Measurements from ENCODE around the gene LINC01488. TPM values are rescaled to one million over a fixed set of nuclear protein-coding genes. Genes with fewer than 3 reads are reported as not detected.

LINC01488 gene
- total RNA-seq, 1 donor from 2014 or later: not detected

GRCh38 chr11:69491071-69492031 lies 9.9 kb downstream of the LINC01488 start:
- no peak overlapping the region for H3K4me3 Mint-ChIP-seq (ENCODE audit: unreplicated experiment)
- Histone ChIP-seq H3K79me2 (ENCODE audit: insufficient read depth, low read length) (no peaks in the 10 kb centered on the region), H3K27me3 (ENCODE audit: insufficient read depth, low read length) (no peaks in the 10 kb centered on the region), H3K9me3 (ENCODE audit: insufficient read depth, low read depth, low read length) (no peaks in the 10 kb centered on the region), H3K4me3 (ENCODE audit: insufficient read depth, low read depth, low read length) (no peak overlapping the region), H3K4me2 (ENCODE audit: low read length) (no peak overlapping the region), H3K27ac (ENCODE audit: low read depth, low read length) (no peak overlapping the region), H3K36me3 (ENCODE audit: insufficient read depth, low read length) (no peaks in the 10 kb centered on the region), H4K20me1 (ENCODE audit: insufficient read depth, low read length) (no peaks in the 10 kb centered on the region), H2AFZ (ENCODE audit: low read depth, low read length) (no peak overlapping the region), H3K4me1 (ENCODE audit: insufficient read depth, low read length) (peaks cover 13% of the 10 kb centered on the region), H3K9ac (ENCODE audit: low read length) (no peak overlapping the region)
- H3K27ac Mint-ChIP-seq (ENCODE audit: unreplicated experiment): no peak overlapping the region
- FAIRE-seq (no peak), DNase-seq (ENCODE audit: low read depth) (no peak)
- TF ChIP-seq CTCF (IDR thresholded peaks at IDR 0.05; ENCODE audit: insufficient read depth, low read depth, low read length) (no peak), EZH2 (IDR thresholded peaks at IDR 0.05; ENCODE audit: insufficient read depth, low read length) (no peak)
- peaks cover 14% of the 10 kb centered on the region for H3K4me1 Mint-ChIP-seq (ENCODE audit: low read depth, unreplicated experiment)
- H3K9me3 Mint-ChIP-seq (ENCODE audit: unreplicated experiment): peaks cover 7% of the 10 kb centered on the region
- H3K27me3 Mint-ChIP-seq (ENCODE audit: low read depth, unreplicated experiment): peaks cover 28% of the 10 kb centered on the region
- peaks cover 3% of the 10 kb centered on the region for H3K36me3 Mint-ChIP-seq (ENCODE audit: low read depth, unreplicated experiment)

- FAIRE-seq: no peak
- TF ChIP-seq CTCF (IDR thresholded peaks at IDR 0.05; ENCODE audit: insufficient read depth, low read depth, low read length) (no peak), EZH2 (IDR thresholded peaks at IDR 0.05; ENCODE audit: insufficient read depth, low read length) (no peak)
- Histone ChIP-seq H3K4me3 (ENCODE audit: insufficient read depth, low read depth, low read length) (no peak overlapping the region), H3K27ac (ENCODE audit: low read depth, low read length) (no peak overlapping the region), H4K20me1 (ENCODE audit: insufficient read depth, low read length) (no peaks in the 10 kb centered on the region), H3K4me2 (ENCODE audit: low read length) (peak overlapping the region; percentile 16), H3K9me3 (ENCODE audit: insufficient read depth, low read depth, low read length) (no peaks in the 10 kb centered on the region), H3K9ac (ENCODE audit: low read length) (peak overlapping the region; percentile 8), H3K4me1 (ENCODE audit: insufficient read depth, low read length) (peaks cover 19% of the 10 kb centered on the region), H3K36me3 (ENCODE audit: insufficient read depth, low read length) (no peaks in the 10 kb centered on the region), H2AFZ (ENCODE audit: low read depth, low read length) (no peak overlapping the region), H3K79me2 (ENCODE audit: insufficient read depth, low read length) (no peaks in the 10 kb centered on the region), H3K27me3 (ENCODE audit: insufficient read depth, low read length) (no peaks in the 10 kb centered on the region)
- peak; percentile 35 for DNase-seq (ENCODE audit: low read depth)
- peak overlapping the region; percentile 69 for H3K27ac Mint-ChIP-seq (ENCODE audit: unreplicated experiment)
- peaks cover 7% of the 10 kb centered on the region for H3K9me3 Mint-ChIP-seq (ENCODE audit: unreplicated experiment)
- peak overlapping the region; percentile 54 for H3K4me3 Mint-ChIP-seq (ENCODE audit: unreplicated experiment)
- peaks cover 3% of the 10 kb centered on the region for H3K36me3 Mint-ChIP-seq (ENCODE audit: low read depth, unreplicated experiment)
- peaks cover 15% of the 10 kb centered on the region for H3K4me1 Mint-ChIP-seq (ENCODE audit: low read depth, unreplicated experiment)
- peaks cover 28% of the 10 kb centered on the region for H3K27me3 Mint-ChIP-seq (ENCODE audit: low read depth, unreplicated experiment)
These were observed 10.9 kb downstream of the LINC01488 start for GRCh38 chr11:69492201-69492991.
